ENCODE results near the gene ZNF177.

The ZNF177 gene

DNA sequence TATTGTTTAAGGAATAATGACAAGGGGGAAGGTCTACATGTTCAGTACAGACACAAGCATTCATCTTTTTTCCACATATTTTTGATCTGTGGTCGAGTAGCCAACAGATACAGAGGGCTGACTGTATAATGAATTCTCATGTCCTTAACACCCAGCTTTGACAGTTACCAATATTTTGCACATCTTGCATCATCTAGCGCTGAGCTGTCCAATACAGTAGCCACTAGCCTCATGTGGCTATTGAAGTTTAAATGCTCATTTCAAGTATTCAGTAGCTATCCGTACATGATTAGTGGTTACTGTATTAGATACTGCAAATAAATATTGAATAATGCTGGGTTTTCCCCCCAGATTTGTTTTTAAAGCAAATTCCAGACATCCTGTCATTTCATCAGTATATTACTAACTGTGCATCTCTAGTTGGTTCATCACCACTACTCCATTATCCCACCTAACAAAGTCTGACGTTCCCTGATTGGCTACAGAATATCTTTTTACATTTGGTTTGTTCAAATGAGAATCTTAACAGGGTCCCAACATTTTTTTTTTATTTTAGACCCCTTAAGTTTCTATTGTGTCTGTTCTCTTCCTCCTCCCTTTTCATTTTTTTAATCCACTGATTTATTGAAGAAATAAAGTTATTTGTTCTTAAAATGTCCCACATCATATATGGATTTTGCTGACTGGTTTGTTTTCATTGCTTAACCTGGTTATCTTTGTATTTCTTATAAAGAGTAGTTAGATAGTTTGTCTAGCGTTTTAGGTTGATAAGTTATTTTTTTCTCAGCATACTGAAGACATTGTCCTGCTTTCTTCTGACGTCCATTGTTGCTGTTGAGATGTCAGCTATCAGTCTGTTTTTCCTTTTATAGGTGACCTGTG lies 8.2 kb downstream of the ZNF177 start:
- ATAC-seq (ENCODE audit: low read depth), result no peak
- H3K36me3 ChIP-seq (ENCODE audit: low read depth), result no peaks in the 10 kb centered on the region
- H3K27me3 ChIP-seq (ENCODE audit: insufficient read depth, poor library complexity, severe bottlenecking), result no peaks in the 10 kb centered on the region

DNA sequence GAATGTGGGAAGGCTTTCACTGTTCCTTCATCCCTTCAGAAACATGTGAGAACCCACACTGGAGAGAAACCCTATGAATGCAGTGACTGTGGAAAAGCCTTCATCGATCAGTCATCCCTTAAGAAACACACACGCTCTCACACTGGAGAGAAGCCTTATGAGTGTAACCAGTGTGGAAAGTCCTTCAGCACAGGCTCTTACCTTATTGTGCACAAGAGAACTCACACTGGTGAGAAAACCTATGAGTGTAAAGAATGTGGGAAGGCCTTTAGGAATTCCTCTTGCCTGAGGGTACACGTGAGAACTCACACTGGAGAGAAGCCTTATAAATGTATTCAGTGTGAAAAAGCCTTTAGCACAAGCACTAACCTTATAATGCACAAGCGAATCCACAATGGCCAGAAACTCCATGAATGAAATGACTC lies 18.6 kb downstream of the ZNF177 start:
- Histone ChIP-seq H3K27me3 (ENCODE audit: insufficient read depth, poor library complexity, severe bottlenecking) (no peaks in the 10 kb centered on the region), H3K9me3 (ENCODE audit: severe bottlenecking) (peaks cover 37% of the 10 kb centered on the region), H3K4me1 (ENCODE audit: insufficient read depth, poor library complexity, severe bottlenecking) (no peaks in the 10 kb centered on the region), H3K4me3 (ENCODE audit: severe bottlenecking) (no peak overlapping the region), H3K27ac (ENCODE audit: poor library complexity, severe bottlenecking) (no peak overlapping the region), H3K36me3 (ENCODE audit: low read depth) (peaks cover 54% of the 10 kb centered on the region)
- DNase-seq (ENCODE audit: low spot score) (no peak), ATAC-seq (ENCODE audit: low read depth) (no peak)
- TF ChIP-seq, protein P1, sequence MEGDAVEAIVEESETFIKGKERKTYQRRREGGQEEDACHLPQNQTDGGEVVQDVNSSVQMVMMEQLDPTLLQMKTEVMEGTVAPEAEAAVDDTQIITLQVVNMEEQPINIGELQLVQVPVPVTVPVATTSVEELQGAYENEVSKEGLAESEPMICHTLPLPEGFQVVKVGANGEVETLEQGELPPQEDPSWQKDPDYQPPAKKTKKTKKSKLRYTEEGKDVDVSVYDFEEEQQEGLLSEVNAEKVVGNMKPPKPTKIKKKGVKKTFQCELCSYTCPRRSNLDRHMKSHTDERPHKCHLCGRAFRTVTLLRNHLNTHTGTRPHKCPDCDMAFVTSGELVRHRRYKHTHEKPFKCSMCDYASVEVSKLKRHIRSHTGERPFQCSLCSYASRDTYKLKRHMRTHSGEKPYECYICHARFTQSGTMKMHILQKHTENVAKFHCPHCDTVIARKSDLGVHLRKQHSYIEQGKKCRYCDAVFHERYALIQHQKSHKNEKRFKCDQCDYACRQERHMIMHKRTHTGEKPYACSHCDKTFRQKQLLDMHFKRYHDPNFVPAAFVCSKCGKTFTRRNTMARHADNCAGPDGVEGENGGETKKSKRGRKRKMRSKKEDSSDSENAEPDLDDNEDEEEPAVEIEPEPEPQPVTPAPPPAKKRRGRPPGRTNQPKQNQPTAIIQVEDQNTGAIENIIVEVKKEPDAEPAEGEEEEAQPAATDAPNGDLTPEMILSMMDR (IDR thresholded peaks at IDR 0.05; ENCODE audit: poor library complexity, severe bottlenecking), result no peak

More for the DNA sequence above, 8.2 kb downstream of the ZNF177 start:
- Histone ChIP-seq H3K27ac (ENCODE audit: poor library complexity, severe bottlenecking) (no peak overlapping the region), H3K4me1 (ENCODE audit: insufficient read depth, poor library complexity, severe bottlenecking) (no peaks in the 10 kb centered on the region), H3K9me3 (ENCODE audit: severe bottlenecking) (peaks cover 7% of the 10 kb centered on the region), H3K4me3 (ENCODE audit: severe bottlenecking) (no peak overlapping the region)
- TF ChIP-seq, protein P1 (IDR thresholded peaks at IDR 0.05; ENCODE audit: poor library complexity, severe bottlenecking), result no peak
- no peak for DNase-seq (ENCODE audit: low spot score)

DNA sequence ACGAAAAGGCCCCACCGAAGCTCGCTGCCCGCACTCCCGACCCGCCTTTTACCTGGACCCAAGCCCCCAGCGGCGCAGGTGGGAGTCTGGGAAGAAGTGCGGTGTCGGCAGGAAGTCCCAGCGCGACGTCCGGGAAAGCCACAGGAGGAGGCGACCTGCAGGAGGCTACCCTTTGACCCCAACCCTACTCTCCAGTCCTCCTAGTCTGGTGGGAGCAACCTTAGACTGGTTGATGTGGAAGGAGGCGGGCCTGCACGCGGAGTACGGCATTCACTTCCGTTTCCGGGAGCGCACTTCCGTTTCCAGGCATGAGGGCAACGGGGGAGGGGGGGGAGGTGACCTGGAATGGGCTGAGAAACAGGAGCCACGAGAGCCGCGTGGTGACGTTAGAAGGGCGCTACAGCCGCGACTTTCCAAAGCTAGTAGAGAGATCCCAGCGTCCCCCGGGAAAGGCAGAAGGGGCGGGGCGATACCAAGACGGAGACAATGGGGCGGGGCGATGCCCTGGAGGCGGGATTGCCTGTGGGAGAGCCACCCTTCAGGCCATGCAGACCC lies 44.1 kb downstream of the ZNF177 start:
- H3K9me3 ChIP-seq (ENCODE audit: severe bottlenecking), result peaks cover 4% of the 10 kb centered on the region
- DNase-seq (ENCODE audit: low spot score) (peak; percentile 85), ATAC-seq (ENCODE audit: low read depth) (peak; percentile 92)
- H3K27me3 ChIP-seq (ENCODE audit: insufficient read depth, poor library complexity, severe bottlenecking), result no peaks in the 10 kb centered on the region
- peak overlapping the region; percentile 28 for H3K27ac ChIP-seq (ENCODE audit: poor library complexity, severe bottlenecking)
- TF ChIP-seq, protein P1 (IDR thresholded peaks at IDR 0.05; ENCODE audit: poor library complexity, severe bottlenecking), result no peak
- no peaks in the 10 kb centered on the region for H3K36me3 ChIP-seq (ENCODE audit: low read depth)
- no peaks in the 10 kb centered on the region for H3K4me1 ChIP-seq (ENCODE audit: insufficient read depth, poor library complexity, severe bottlenecking)
- peak overlapping the region; percentile 40 for H3K4me3 ChIP-seq (ENCODE audit: severe bottlenecking)

DNA sequence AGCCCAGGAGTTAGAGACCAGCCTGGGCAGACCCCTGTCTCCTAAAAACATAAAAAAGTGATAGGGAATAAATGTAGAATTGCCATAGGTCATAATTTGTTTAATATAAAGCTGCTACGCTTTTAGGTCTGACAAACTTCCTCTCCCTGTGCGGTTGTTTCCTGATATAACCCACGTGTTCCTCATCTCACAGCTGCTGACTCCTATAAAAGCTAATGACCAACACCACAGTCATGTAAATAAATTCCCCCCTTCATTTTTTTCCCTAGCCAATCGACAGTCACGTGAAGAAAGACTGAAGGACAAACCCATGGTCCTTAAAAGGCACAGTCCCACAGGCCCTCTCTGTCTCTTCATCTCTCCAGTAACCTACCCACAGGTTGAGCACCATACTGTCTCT lies 45.0 kb downstream of the ZNF177 start:
- H3K9me3 ChIP-seq (ENCODE audit: severe bottlenecking), result peaks cover 12% of the 10 kb centered on the region
- no peak for ATAC-seq (ENCODE audit: low read depth)
- no peak overlapping the region for H3K27ac ChIP-seq (ENCODE audit: poor library complexity, severe bottlenecking)
- TF ChIP-seq, protein P1 (IDR thresholded peaks at IDR 0.05; ENCODE audit: poor library complexity, severe bottlenecking), result no peak
- H3K4me1 ChIP-seq (ENCODE audit: insufficient read depth, poor library complexity, severe bottlenecking), result no peaks in the 10 kb centered on the region
- no peak for DNase-seq (ENCODE audit: low spot score)
- no peaks in the 10 kb centered on the region for H3K27me3 ChIP-seq (ENCODE audit: insufficient read depth, poor library complexity, severe bottlenecking)
- no peak overlapping the region for H3K4me3 ChIP-seq (ENCODE audit: severe bottlenecking)
- H3K36me3 ChIP-seq (ENCODE audit: low read depth), result peaks cover 7% of the 10 kb centered on the region
